Smooth muscle cell (in vitro differentiated cells): ENCODE data around the gene FBXO31. TPM values are rescaled to one million over a fixed set of nuclear protein-coding genes. Genes with fewer than 3 reads are reported as not detected.

Experiments used
- DNase-seq: peaks from one replicate; lab custom pipeline; 2025; ENCODE audit not compliant: unreplicated experiment; lab: John Stamatoyannopoulos, UW
- H2AFZ ChIP-seq: fragments of 200-600 bp; sonication (generic); 2 replicates; pipeline ENCODE4 v1.6.0; 2016; ENCODE audit warnings: antibody characterized with exemption, low read depth, mild to moderate bottlenecking
- H3F3A ChIP-seq: fragments of 200-600 bp; sonication (generic); 2 replicates; pipeline ENCODE4 v1.6.0; 2017; ENCODE audit warnings: antibody characterized with exemption, low read depth
- H3K27ac ChIP-seq: fragments of 200-600 bp; sonication (generic); 2 replicates; pipeline ENCODE4 v1.5.1; 2016; ENCODE audit warnings: low read depth, mild to moderate bottlenecking
- H3K27me3 ChIP-seq: fragments of 200-600 bp; sonication (generic); 2 replicates; pipeline ENCODE4 v1.6.1; 2016; ENCODE audit warnings: low read depth, mild to moderate bottlenecking
- H3K36me3 ChIP-seq: fragments of 200-600 bp; sonication (generic); 2 replicates; pipeline ENCODE4 v1.5.1; 2016; ENCODE audit warnings: low read depth
- H3K4me1 ChIP-seq: fragments of 200-600 bp; sonication (generic); 2 replicates; pipeline ENCODE4 v1.5.1; 2016; ENCODE audit warnings: low read depth
- H3K4me2 ChIP-seq: fragments of 200-600 bp; sonication (generic); 2 replicates; pipeline ENCODE4 v1.6.0; 2016; ENCODE audit warnings: mild to moderate bottlenecking
- H3K4me3 ChIP-seq: fragments of 200-600 bp; sonication (generic); 2 replicates; pipeline ENCODE4 v1.5.1; 2016; ENCODE audit warnings: mild to moderate bottlenecking
- H3K79me2 ChIP-seq: fragments of 200-600 bp; sonication (generic); 2 replicates; pipeline ENCODE4 v1.6.0; 2016; ENCODE audit warnings: low read depth, mild to moderate bottlenecking
- H3K9ac ChIP-seq: fragments of 200-600 bp; sonication (generic); 2 replicates; pipeline ENCODE4 v1.6.0; 2016; ENCODE audit warnings: low read depth
- H3K9me3 ChIP-seq: fragments of 200-600 bp; sonication (generic); replicated peaks from 2 replicates; pipeline ENCODE4 v1.5.1; 2016; ENCODE audit warnings: low read depth
- H4K20me1 ChIP-seq: fragments of 200-600 bp; sonication (generic); 2 replicates; pipeline ENCODE4 v1.6.0; 2016; ENCODE audit warnings: low read depth
- WGBS: methylation state at CpG from one replicate; pipeline ENCODE4 v1.1.7; 2016; ENCODE audit warnings: low lambda C conversion rate; 5-methylcytosine and 5-hydroxymethylcytosine counted together
- polyA plus RNA-seq: library from polyadenylated mRNA; unstranded; fragments of >200 nt; fragmentation: Nextera tagmentation; extraction: Ambion mirVana; gene quantifications from 2 replicates; pipeline ENCODE4 v1.2.1, GENCODE V29; 2016
- total RNA-seq: library from RNA; depleted of rRNA; stranded (reverse); fragments of >200 nt; gene quantifications from 2 replicates; pipeline ENCODE4 v1.2.3, GENCODE V29; 2014
- TF ChIP-seq, protein P1 (sequence below): fragments of 200-600 bp; sonication (generic); IDR thresholded peaks from 2 replicates; pipeline ENCODE4 v1.5.1; 2017; ENCODE audit warnings: borderline replicate concordance, mild to moderate bottlenecking, antibody characterized with exemption; ENCODE audit not compliant: insufficient read depth, poor library complexity, severe bottlenecking

FBXO31 gene
- total and polyA plus RNA-seq, 2 experiments from 2014 or later, result 13.9 to 25.6 TPM

DNA sequence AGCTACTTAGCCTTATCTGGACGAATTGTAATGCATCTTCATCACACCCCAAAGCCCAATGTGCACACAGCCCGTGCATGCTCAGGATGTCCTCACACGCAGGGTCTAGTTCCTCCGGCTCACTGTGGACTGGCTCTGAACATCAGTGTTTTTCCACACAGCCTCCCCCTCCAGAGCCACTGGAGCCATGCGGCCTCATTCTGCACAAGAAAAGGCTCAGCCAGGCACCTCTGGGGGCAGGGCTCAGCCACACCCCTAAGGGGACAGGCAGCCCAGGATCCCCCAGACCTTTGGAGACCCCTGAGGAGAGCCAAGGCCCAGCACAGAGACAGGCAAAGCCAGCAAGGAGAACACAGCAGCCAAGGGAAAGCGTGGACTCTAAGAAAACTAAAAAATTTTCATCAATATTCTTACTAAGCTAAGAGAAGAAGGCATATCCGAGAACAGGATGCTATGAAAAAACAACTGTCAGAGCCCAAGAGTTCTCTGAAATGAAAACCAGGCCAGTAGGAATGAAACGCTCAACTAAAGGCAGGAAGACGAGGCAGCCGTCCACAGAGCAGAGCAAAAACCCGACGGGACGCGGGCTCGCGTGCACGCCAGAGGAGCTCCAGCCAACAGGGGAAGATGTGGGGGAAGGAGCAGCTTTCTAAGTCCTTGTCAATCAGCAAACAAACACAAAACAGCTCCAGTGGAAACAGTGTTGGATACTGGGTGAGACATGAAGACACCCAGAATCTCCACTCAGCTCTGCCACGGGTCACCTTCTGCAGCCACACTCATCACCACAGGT lies 43.0 kb upstream of the FBXO31 start:
- Histone ChIP-seq H3K9me3 (no peaks in the 10 kb centered on the region), H3K27ac (no peak overlapping the region), H3K4me1 (no peaks in the 10 kb centered on the region), H3F3A (peaks cover 9% of the 10 kb centered on the region), H3K27me3 (no peaks in the 10 kb centered on the region), H3K36me3 (no peaks in the 10 kb centered on the region), H3K4me2 (no peak overlapping the region), H3K79me2 (peaks cover 3% of the 10 kb centered on the region), H3K9ac (no peak overlapping the region), H4K20me1 (peaks cover 56% of the 10 kb centered on the region), H3K4me3 (no peak overlapping the region), H2AFZ (no peak overlapping the region)
- DNase-seq, result no peak
- TF ChIP-seq, protein P1, sequence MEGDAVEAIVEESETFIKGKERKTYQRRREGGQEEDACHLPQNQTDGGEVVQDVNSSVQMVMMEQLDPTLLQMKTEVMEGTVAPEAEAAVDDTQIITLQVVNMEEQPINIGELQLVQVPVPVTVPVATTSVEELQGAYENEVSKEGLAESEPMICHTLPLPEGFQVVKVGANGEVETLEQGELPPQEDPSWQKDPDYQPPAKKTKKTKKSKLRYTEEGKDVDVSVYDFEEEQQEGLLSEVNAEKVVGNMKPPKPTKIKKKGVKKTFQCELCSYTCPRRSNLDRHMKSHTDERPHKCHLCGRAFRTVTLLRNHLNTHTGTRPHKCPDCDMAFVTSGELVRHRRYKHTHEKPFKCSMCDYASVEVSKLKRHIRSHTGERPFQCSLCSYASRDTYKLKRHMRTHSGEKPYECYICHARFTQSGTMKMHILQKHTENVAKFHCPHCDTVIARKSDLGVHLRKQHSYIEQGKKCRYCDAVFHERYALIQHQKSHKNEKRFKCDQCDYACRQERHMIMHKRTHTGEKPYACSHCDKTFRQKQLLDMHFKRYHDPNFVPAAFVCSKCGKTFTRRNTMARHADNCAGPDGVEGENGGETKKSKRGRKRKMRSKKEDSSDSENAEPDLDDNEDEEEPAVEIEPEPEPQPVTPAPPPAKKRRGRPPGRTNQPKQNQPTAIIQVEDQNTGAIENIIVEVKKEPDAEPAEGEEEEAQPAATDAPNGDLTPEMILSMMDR, result no peak
- 85% methylated on average over 18 of the region's 18 CpGs for WGBS

DNA sequence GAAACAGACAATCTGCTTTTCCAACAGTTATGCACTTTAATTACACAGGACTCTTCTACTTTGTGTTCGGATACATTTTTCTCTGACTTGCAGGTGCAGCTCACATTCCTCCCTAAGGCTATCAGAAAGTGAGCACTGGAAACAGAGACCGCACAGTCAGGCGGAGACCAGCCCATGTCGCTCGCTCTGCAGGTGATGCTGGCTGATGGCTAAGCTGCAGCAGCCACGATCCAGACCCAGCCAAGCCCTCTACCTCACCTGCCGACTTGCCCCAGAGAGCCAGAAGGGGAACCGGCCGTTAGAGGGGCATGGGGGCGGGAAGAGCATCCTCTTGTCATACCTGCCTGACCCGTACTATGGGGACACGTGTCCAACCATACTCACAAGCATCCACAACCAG lies 42.4 kb upstream of the FBXO31 start:
- H3K79me2 ChIP-seq, result peaks cover 3% of the 10 kb centered on the region
- no peak overlapping the region for H3K4me2 ChIP-seq
- no peak for DNase-seq
- TF ChIP-seq, protein P1, result no peak
- no peak overlapping the region for H3K4me3 ChIP-seq
- H3F3A ChIP-seq, result peaks cover 7% of the 10 kb centered on the region
- H3K36me3 ChIP-seq, result no peaks in the 10 kb centered on the region
- H3K4me1 ChIP-seq, result no peaks in the 10 kb centered on the region
- H3K27me3 ChIP-seq, result no peaks in the 10 kb centered on the region
- WGBS, result 85% methylated on average over 12 of the region's 12 CpGs
- no peaks in the 10 kb centered on the region for H3K9me3 ChIP-seq
- no peak overlapping the region for H2AFZ ChIP-seq
- H3K9ac ChIP-seq, result no peak overlapping the region
- H3K27ac ChIP-seq, result no peak overlapping the region
- H4K20me1 ChIP-seq, result peaks cover 60% of the 10 kb centered on the region

DNA sequence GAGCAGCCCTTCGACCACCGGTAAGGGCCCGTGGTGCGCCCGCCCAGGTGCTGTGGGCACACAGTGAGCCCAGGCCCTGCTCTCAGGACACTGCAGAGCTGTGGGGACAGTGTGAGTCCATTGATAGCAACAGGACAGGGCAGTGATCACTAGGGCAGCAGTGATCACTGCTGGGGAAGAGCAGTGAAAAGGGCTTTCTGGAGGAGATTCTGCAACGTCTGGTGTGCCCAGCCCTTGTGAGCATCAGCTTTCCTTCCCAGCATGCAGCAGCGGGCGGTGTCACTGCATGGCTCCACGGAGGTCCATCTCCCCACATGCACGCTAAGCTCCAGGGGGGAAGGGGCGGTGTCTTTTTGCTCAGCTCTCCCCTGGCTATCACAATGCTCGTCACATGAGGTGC lies 40.7 kb upstream of the FBXO31 start:
- Histone ChIP-seq H2AFZ (no peak overlapping the region), H3K36me3 (no peaks in the 10 kb centered on the region), H4K20me1 (peaks cover 69% of the 10 kb centered on the region), H3K4me1 (no peaks in the 10 kb centered on the region), H3K27ac (no peak overlapping the region), H3K4me2 (no peak overlapping the region), H3K9ac (no peak overlapping the region), H3K4me3 (no peak overlapping the region), H3F3A (no peaks in the 10 kb centered on the region), H3K79me2 (peaks cover 3% of the 10 kb centered on the region), H3K27me3 (no peaks in the 10 kb centered on the region), H3K9me3 (no peaks in the 10 kb centered on the region)
- WGBS, result 96% methylated on average over 12 of the region's 12 CpGs
- TF ChIP-seq, protein P1, result no peak
- no peak for DNase-seq

DNA sequence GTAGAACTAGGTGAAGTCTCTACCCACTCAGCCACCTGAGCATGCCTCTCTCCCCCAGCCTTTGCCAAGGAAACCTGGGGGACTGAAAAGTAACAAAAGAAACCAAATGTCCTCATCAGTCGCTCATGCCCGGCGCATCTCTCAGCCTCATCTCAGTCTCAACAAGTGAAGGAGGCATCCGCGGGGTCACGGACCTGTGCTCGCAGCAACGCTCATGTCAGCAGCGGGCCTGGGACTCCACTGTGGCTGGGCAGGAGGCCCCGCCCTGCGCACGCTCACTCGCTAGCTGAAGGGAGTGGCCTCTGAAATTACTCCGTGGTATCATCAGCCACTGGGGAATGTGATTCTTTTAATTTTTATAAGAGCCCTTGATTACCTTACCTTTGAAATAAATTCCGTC lies 39.9 kb upstream of the FBXO31 start:
- no peaks in the 10 kb centered on the region for H3K36me3 ChIP-seq
- TF ChIP-seq, protein P1, result no peak
- 96% methylated on average over 15 of the region's 15 CpGs for WGBS
- H2AFZ ChIP-seq, result no peak overlapping the region
- no peak overlapping the region for H3K27ac ChIP-seq
- DNase-seq, result no peak
- no peaks in the 10 kb centered on the region for H3K4me1 ChIP-seq
- peaks cover 65% of the 10 kb centered on the region for H4K20me1 ChIP-seq
- no peak overlapping the region for H3K4me3 ChIP-seq
- no peaks in the 10 kb centered on the region for H3F3A ChIP-seq
- H3K79me2 ChIP-seq, result peaks cover 3% of the 10 kb centered on the region
- no peak overlapping the region for H3K9ac ChIP-seq
- no peaks in the 10 kb centered on the region for H3K9me3 ChIP-seq
- H3K27me3 ChIP-seq, result no peaks in the 10 kb centered on the region
- H3K4me2 ChIP-seq, result no peak overlapping the region
